Astrocyte of the cerebellum (primary cell): ENCODE results near the gene TVP23C.

Experiments
- DNase-seq: peaks from one replicate; pipeline ENCODE4 v3.0.0-alpha.2; 2011; ENCODE audit warnings: low read depth
- H3K4me3 ChIP-seq: 2 replicates; pipeline ENCODE4 v1.5.1; 2011; ENCODE audit warnings: mild to moderate bottlenecking, low read depth, low read length, moderate library complexity
- CTCF ChIP-seq: IDR thresholded peaks from 2 replicates; pipeline ENCODE4 v1.5.1; 2012; ENCODE audit warnings: low read length, low read depth, moderate library complexity, mild to moderate bottlenecking; ENCODE audit errors: missing control alignments
- in situ Hi-C: cut with HindIII; loops from 2 replicates; pipeline ENCODE4 v1.10.0; 2017; ENCODE audit warnings: low sequenced_read_pairs

TVP23C gene

GRCh38 chr17:15513058-15513791, 50.1 kb downstream of the TVP23C start:
- DNase-seq, result peak; percentile 13
- no peak overlapping the region for H3K4me3 ChIP-seq
- TF ChIP-seq CTCF, result no peak
- in situ Hi-C loops, result no loop called here

GRCh38 chr17:15512071-15512709, 51.1 kb downstream of the TVP23C start:
- no peak overlapping the region for H3K4me3 ChIP-seq
- no peak for TF ChIP-seq CTCF
- in situ Hi-C loops, result no loop called here
- DNase-seq, result no peak

- H3K4me3 ChIP-seq, result no peak overlapping the region
Observed at GRCh38 chr17:15511142-15511541, 52.1 kb downstream of the TVP23C start.

GRCh38 chr17:15510361-15510760, 52.9 kb downstream of the TVP23C start:
- peak; percentile 20 for DNase-seq
- TF ChIP-seq CTCF, result no peak
- in situ Hi-C loops, result no loop called here

More at GRCh38 chr17:15511142-15511541, 52.1 kb downstream of the TVP23C start:
- DNase-seq, result no peak
- no peak for TF ChIP-seq CTCF
- in situ Hi-C loops, result no loop called here

GRCh38 chr17:15509095-15509494, 54.2 kb downstream of the TVP23C start:
- in situ Hi-C loops, result no loop called here
- DNase-seq, result no peak
- TF ChIP-seq CTCF, result no peak
- H3K4me3 ChIP-seq, result no peak overlapping the region

More at GRCh38 chr17:15510361-15510760, 52.9 kb downstream of the TVP23C start:
- H3K4me3 ChIP-seq, result no peak overlapping the region

GRCh38 chr17:15508466-15508865, 54.8 kb downstream of the TVP23C start:
- in situ Hi-C loops, result no loop called here
- TF ChIP-seq CTCF, result no peak
- no peak overlapping the region for H3K4me3 ChIP-seq
- no peak for DNase-seq
